A673 (cell line): ENCODE results near the gene SMYD3. TPM values are rescaled to one million over a fixed set of nuclear protein-coding genes. Genes with fewer than 3 reads are reported as not detected.

Experiments
- BruUV-seq: library from RNA; stranded (reverse); fragments of 400-500 nt; replicated peaks from 2 replicates; lab custom pipeline; 2021; lab: Mats Ljungman, UMichigan
- CTCF ChIA-PET: fragments of 300-600 bp; sonication (Branson Sonifier 250); formaldehyde crosslinking; loops from one replicate; lab custom pipeline; 2022; ENCODE audit warnings: antibody characterized with exemption; lab: Charles Lee
- POLR2A ChIA-PET: fragments of 300-600 bp; sonication (Branson Sonifier 250); formaldehyde crosslinking; loops from one replicate; lab custom pipeline; 2022; ENCODE audit warnings: antibody characterized with exemption; ENCODE audit not compliant: low non-redundant PET; lab: Charles Lee
- DNase-seq: peaks from one replicate; pipeline ENCODE4 v3.0.0-alpha.2; 2015; ENCODE audit warnings: low spot score
- H3K27ac ChIP-seq: fragments of 200-600 bp; sonication (generic); 2 replicates; pipeline ENCODE4 v1.5.1; 2016; ENCODE audit warnings: mixed run types, low read depth, mild to moderate bottlenecking, mixed read lengths, antibody characterized with exemption, low read length; ENCODE audit not compliant: poor library complexity, severe bottlenecking
- H3K27me3 ChIP-seq: fragments of 200-600 bp; sonication (generic); replicated peaks from 2 replicates; pipeline ENCODE4 v1.6.1; 2017; ENCODE audit warnings: mixed run types, low read depth, mild to moderate bottlenecking, mixed read lengths, antibody characterized with exemption, low read length; ENCODE audit not compliant: insufficient read depth, poor library complexity
- H3K36me3 ChIP-seq: fragments of 200-600 bp; sonication (generic); 2 replicates; pipeline ENCODE4 v1.6.1; 2016; ENCODE audit warnings: mixed run types, mild to moderate bottlenecking, mixed read lengths, antibody characterized with exemption, low read length; ENCODE audit not compliant: insufficient read depth, poor library complexity, severe bottlenecking
- H3K4me1 ChIP-seq: fragments of 200-600 bp; sonication (generic); 2 replicates; pipeline ENCODE4 v1.6.1; 2017; ENCODE audit warnings: mixed run types, mild to moderate bottlenecking, mixed read lengths, antibody characterized with exemption, low read length; ENCODE audit not compliant: insufficient read depth, poor library complexity, severe bottlenecking
- H3K4me3 ChIP-seq: fragments of 200-600 bp; sonication (generic); 2 replicates; pipeline ENCODE4 v1.5.1; 2016; ENCODE audit warnings: low read depth, mixed run types, mild to moderate bottlenecking, mixed read lengths, low read length; ENCODE audit not compliant: poor library complexity, severe bottlenecking
- H3K9me3 ChIP-seq: fragments of 200-600 bp; sonication (generic); 2 replicates; pipeline ENCODE4 v1.6.1; 2016; ENCODE audit warnings: mixed run types, low read depth, mild to moderate bottlenecking, mixed read lengths, antibody characterized with exemption, low read length; ENCODE audit not compliant: poor library complexity, severe bottlenecking
- EZH2 ChIP-seq: fragments of 200-600 bp; sonication (generic); IDR thresholded peaks from 2 replicates; pipeline ENCODE4 v1.6.1; 2017; ENCODE audit warnings: borderline replicate concordance, low read depth, mild to moderate bottlenecking, mixed read lengths, antibody characterized with exemption, low read length; ENCODE audit not compliant: poor library complexity, severe bottlenecking
- intact Hi-C: fragments of 100-400 bp; cut with micrococcal nuclease; formaldehyde crosslinking; loops from one replicate; pipeline ENCODE4 v1.10.0; 2022; ENCODE audit not compliant: unreplicated experiment
- total RNA-seq: library from RNA; stranded (reverse); gene quantifications from 2 replicates; pipeline ENCODE4 v1.2.3, GENCODE V29; 2021
- TF ChIP-seq, protein P1 (sequence below): fragments of 300-800, 200-600 bp; sonication (generic); conservative IDR thresholded peaks from 2 replicates; pipeline ENCODE4 v1.5.1; 2017; ENCODE audit warnings: low read depth, mild to moderate bottlenecking, antibody characterized with exemption, low read length, moderate library complexity, mixed read lengths

Gene SMYD3
- total RNA-seq, 1 experiment from 2014 or later: 29.0 TPM

DNA sequence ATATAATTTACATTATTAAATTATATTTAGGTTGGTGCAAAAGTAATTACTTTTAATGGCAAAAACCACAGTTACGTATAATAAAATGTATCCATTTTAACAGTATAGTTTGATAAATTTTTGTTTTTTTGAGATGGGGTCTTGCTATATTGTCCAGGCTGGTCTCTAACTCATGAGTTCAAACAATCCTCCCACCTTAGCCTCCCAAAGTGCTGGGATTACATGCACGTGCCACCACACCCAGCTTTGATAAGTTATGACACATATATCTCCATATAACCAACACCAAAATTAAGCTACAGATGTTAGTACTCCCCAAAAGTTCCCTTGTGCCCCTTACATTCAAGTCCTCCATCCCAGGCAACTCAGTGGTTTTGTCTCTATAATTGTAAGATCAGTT, 163.1 kb downstream of the SMYD3 start:
- no peaks in the 10 kb centered on the region for H3K9me3 ChIP-seq
- TF ChIP-seq EZH2: no peak
- TF ChIP-seq, protein P1, sequence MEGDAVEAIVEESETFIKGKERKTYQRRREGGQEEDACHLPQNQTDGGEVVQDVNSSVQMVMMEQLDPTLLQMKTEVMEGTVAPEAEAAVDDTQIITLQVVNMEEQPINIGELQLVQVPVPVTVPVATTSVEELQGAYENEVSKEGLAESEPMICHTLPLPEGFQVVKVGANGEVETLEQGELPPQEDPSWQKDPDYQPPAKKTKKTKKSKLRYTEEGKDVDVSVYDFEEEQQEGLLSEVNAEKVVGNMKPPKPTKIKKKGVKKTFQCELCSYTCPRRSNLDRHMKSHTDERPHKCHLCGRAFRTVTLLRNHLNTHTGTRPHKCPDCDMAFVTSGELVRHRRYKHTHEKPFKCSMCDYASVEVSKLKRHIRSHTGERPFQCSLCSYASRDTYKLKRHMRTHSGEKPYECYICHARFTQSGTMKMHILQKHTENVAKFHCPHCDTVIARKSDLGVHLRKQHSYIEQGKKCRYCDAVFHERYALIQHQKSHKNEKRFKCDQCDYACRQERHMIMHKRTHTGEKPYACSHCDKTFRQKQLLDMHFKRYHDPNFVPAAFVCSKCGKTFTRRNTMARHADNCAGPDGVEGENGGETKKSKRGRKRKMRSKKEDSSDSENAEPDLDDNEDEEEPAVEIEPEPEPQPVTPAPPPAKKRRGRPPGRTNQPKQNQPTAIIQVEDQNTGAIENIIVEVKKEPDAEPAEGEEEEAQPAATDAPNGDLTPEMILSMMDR: no peak
- ChIA-PET POLR2A (no interaction called here), CTCF (no interaction called here)
- no peaks in the 10 kb centered on the region for H3K4me1 ChIP-seq
- BruUV-seq: no TSS peak
- H3K27ac ChIP-seq: no peak overlapping the region
- H3K4me3 ChIP-seq: no peak overlapping the region
- no peaks in the 10 kb centered on the region for H3K36me3 ChIP-seq
- no peaks in the 10 kb centered on the region for H3K27me3 ChIP-seq
- DNase-seq: no peak
- intact Hi-C loops: no loop called here

DNA sequence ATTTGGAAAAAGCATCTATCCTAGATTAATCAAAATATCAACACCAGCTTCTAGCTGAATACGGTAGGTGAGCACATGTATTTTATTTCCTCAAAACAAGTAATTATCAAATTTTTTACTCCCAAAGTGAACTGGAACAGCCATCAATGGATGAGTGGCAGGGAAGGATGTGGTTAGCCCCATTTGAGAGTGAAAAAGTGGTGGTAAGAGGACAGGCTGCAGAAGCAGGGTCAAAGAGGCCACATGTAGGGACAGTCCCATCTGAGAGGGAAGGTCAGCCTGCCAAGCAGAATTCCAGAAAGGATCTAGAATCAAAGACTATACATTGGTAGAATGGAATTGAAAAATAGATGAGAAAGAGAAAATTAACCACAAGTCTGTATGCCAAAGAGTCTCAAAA, 163.8 kb downstream of the SMYD3 start:
- no peaks in the 10 kb centered on the region for H3K36me3 ChIP-seq
- intact Hi-C loops: no loop called here
- no peak overlapping the region for H3K27ac ChIP-seq
- POLR2A ChIA-PET: no interaction called here
- no peaks in the 10 kb centered on the region for H3K4me1 ChIP-seq
- no peaks in the 10 kb centered on the region for H3K27me3 ChIP-seq
- DNase-seq: no peak
- no peak for TF ChIP-seq EZH2
- TF ChIP-seq, protein P1: no peak
- no peak overlapping the region for H3K4me3 ChIP-seq
- no peaks in the 10 kb centered on the region for H3K9me3 ChIP-seq
- CTCF ChIA-PET: no interaction called here
- no TSS peak for BruUV-seq

DNA sequence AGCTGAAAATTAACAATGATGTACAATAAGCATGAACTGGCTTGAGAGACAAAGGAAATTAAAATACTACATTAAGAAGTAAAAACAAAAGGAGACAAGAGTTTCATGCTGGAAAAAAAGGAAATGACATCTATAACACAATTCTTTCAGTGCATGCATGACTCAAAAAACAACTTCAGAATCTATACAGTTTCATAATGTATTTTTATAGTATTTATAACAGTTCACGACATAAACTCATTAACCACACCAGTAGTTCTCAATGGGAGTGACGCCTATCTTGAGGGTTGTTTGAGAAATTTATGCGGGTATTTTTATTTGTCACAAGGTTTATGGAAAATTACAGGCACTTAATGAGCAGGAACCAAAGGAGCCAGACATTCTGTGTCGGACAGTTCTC, 168.5 kb downstream of the SMYD3 start:
- no peak overlapping the region for H3K27ac ChIP-seq
- no peaks in the 10 kb centered on the region for H3K36me3 ChIP-seq
- H3K4me3 ChIP-seq: no peak overlapping the region
- POLR2A ChIA-PET: no interaction called here
- no peaks in the 10 kb centered on the region for H3K27me3 ChIP-seq
- H3K4me1 ChIP-seq: no peaks in the 10 kb centered on the region
- no peak for DNase-seq
- BruUV-seq: no TSS peak
- no peaks in the 10 kb centered on the region for H3K9me3 ChIP-seq
- CTCF ChIA-PET: no interaction called here
- intact Hi-C loops: no loop called here
- TF ChIP-seq EZH2: no peak
- TF ChIP-seq, protein P1: no peak
